KG1 (cell line): ENCODE results near the gene SORD.
"Not testable (repeated sequence)": the region's sequence is repeated elsewhere in the genome, so short reads cannot be mapped to it uniquely, and the experiment has no call there.

ENCODE experiments used
- DNase-seq: peaks from one replicate; lab custom pipeline; 2025; lab: John Stamatoyannopoulos, UW

SORD gene

DNA sequence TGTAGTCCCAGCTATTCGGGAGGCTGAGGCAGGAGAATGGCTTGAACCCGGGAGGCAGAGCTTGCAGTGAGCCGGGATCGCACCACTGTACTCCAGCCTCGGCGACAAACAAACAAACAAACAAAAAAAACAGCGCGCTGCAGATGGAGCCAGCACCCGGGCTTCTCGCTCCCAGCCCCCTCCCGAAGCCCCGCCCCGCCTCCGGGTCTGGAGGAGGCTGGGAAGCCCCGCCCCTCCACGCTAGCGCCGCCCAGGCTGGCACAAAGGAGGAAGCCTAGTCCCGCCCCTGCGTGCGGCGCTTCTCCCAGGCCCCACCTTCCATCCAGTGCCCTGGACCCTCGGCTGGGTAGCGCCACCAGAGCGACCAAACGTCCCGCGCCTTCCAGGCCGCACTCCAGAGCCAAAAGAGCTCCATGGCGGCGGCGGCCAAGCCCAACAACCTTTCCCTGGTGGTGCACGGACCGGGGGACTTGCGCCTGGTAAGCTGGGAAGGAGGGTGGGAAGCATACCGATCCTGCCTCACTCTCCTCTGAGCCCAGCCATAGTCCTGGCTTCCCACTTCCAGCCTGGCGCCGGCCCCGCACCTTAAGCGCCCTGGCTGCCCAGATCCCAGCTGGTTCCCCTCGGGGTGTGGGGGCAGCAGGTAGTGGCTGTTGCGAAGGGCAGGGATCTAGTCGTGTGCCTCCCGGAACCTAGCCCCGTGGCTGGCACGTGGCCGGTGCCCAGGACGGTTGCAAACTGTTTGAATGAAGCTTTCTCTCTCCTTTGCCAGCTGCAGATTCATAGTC lies at the start of gene SORD:
SORD (plus strand) TSS at position 325 of the 788 bp plus-strand sequence; CDS start at position 414, 89 bp downstream.
- DNase-seq = peak; percentile 79

GRCh38 chr15:44976183-44976582 lies 46.8 kb upstream of the SORD start:
- DNase-seq = not testable (repeated sequence)

- not testable (repeated sequence) for DNase-seq
Measured at GRCh38 chr15:44977781-44978180, 45.2 kb upstream of the SORD start.

DNA sequence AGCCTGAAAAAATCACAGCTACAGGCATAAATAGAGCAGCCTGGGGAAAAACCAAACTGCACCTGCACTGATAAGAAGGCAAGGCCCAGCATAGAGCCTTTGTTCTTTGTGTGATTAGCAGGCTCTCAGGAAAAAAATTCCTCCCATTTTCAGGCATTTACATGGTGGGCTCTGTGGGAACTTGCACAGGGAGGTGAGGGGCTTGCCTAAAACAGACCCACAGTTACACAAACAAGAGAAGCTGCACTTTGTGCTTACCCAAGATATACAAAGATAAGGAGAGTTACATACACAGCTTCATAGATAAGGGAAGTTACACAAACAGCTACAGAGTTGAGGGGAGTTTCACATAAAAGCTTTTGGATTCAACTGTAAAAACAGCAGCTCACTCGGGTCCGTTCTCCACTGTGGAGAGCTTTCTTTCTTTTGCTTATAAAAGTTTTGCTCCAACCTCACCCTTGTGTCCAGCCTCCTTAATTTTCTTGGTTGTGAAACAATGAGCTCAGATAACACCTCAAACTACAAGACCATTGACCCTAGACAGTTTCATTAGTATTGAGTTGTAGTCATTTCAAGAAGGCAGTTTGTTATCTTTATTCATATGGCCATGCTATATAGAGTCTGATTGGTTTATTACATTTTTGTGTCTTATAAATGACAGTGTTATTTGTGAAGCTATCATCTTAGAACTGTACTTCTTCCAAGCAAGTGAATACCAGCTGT lies 43.2 kb upstream of the SORD start:
- DNase-seq = not testable (repeated sequence)

DNA sequence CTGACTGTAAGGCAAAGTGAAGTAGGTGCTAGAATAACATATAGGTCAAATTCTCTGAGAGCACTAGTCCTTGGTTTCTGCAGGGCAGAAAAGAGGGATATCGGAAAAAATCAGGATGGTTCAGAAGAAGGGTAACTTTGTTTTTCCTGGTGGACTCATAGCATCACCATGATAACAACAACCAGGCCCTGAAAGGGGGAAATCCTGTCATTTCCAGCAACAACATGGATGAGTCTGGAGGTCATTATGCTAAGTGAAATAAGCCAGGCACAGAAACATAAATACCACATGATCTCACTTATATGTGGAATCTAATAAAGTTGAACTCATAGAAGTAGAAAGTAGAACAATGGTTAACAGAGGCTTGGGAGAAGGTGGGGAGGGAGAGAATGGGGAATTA lies 38.9 kb upstream of the SORD start:
- DNase-seq = not testable (repeated sequence)

- DNase-seq = not testable (repeated sequence)
Measured at GRCh38 chr15:44986346-44987055, 36.5 kb upstream of the SORD start.

GRCh38 chr15:44987711-44988110 lies 35.3 kb upstream of the SORD start:
- not testable (repeated sequence) for DNase-seq

DNA sequence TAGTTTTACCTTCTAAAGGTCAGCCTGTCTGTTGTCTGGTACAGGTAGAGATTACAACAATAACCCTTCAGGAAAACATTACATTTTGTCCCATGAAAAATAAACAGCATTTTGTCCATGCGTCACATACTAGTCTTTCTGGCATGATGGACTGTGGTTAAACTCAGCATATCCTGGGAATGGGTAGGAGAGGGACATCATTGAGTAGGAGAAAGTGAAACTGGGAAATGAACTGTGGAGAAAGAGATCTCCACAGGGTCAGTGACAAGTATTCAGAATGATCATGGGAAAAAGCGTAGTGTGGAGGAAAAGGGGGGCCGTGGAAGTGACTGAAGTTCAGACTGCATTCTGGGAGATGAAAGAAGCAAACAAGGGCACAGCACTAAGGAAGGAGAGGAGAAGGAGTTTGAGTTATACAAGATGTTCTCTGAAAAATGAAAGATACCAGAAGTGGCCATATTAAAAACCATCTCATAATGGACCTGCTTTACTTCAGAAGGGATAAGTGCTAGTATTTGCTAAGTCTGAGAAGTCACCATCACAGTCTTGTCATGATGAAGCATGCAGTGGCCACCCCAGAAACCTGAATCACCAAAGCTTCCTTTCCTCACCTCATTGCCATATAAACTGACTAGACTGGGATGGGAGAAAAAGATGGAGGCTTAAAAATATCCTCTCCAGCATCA lies 34.7 kb upstream of the SORD start:
- not testable (repeated sequence) for DNase-seq

- not testable (repeated sequence) for DNase-seq
Measured at GRCh38 chr15:44988870-44989219, 34.1 kb upstream of the SORD start.

DNA sequence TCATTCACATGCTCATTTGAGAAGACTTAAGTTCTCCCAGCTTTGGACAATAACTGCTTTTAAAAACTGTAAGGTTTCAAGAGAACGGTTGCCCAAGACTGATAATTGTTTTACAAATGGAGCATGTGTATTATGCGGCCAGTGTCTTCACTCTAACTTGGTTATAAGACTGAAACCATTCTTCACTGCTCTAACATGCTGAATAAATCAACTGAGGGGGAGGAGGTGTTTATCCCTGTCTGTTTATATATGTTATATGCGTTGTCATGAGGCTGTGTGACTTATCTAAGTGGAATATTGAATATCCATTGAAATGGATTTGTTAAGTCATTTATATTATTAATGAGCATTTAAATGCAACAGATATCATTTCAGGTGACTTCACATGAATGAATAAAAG lies 25.4 kb upstream of the SORD start:
- DNase-seq = not testable (repeated sequence)

DNA sequence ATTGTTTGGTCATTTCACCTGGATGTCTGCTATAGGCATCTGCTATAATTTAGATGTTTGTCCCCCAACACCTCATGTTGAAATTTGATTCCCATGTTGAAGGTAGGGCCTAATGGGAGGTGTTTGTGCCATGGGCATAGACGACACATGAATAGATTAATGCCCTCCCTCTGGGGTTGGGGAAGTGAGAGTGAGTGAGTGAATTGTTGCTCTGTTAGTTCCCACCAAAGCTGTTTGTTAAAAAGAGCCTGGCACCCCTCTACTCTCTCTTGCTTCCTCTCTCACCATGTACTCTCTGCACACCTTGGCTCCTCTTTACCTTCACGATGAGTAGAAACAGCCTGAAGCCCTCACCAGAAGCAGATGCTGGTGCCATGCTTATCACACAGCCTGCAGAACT lies 23.9 kb upstream of the SORD start:
- DNase-seq = no peak

GRCh38 chr15:45001180-45001579 lies 21.8 kb upstream of the SORD start:
- not testable (repeated sequence) for DNase-seq

DNA sequence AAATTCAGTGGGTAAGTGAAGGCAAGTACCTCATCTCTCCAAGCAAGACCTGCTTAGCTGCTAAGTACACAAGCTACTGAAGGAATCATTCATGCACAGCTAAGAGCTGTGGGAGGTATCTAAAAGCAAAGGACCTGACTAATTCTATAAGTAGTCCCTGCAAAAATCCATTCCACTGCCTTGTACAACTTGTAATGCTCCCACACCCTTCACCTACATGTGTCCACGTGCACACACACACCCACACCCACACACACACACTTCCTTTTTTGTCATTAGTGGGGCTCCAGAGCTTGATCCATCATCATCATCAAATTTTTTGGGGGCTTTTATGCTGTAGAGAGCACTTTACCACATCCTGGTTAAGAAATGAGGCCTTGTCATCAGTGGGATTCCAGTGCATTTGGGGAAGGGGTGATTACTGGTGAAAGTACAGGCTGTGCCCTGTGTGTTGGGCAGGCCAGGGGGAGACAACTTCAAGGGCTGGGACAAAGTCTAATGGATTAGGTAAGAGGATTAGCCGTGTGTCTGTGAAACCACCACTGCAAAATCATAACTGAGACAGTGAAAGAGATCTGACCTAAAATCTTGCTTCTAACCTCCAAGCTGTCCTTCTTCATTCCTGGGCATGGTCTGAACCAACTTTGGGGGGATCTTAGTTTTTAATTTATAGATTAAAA lies 19.1 kb upstream of the SORD start:
- not testable (repeated sequence) for DNase-seq

DNA sequence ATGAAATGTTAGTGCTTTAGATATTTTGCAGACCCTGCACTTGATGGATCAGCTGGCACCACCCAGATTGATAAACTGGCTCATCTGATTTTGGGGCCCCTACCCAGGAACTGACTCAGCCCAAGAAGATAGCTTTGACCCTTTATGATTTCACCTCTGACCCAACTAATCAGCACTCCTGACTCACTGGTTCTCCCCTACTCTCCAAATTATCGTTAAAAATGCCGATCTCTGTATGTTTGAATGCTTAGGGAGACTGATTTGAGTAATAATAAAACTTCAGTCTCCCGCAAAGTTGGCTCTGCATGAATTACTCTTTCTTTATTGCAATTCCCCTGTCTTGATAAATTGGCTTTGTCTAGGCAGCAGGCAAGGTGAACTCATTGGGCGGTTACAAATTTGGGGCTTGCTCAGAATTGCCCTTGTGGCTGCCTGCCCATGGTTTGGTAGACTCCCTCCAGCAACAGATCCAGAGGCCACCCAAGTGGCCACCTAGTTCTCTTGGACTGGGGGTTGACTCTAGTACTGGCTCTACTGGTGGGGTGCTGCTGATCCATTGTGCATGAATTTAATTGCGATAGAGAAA lies 18.3 kb upstream of the SORD start:
- not testable (repeated sequence) for DNase-seq

- no peak for DNase-seq
Measured at GRCh38 chr15:45009046-45009445, 13.9 kb upstream of the SORD start.

DNA sequence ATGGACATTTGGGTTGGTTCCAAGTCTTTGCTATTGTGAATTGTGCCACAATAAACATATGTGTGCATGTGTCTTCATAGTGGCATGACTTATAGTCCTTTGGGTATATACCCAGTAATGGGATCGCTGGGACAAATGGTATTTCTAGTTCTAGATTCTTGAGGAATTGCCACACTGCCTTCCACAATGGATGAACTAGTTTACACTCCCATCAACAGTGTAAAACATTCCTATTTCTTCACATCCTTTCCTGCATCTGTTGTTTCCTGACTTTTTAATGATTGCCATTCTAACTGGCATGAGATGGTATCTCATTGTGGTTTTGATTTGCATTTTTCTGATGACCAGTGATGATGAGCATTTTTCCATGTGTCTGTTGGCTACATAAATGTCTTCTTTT lies 7.9 kb upstream of the SORD start:
- not testable (repeated sequence) for DNase-seq

GRCh38 chr15:45020222-45020900 lies 2.6 kb upstream of the SORD start:
- DNase-seq = not testable (repeated sequence)

- not testable (repeated sequence) for DNase-seq
Measured at GRCh38 chr15:45020901-45021259, 2.1 kb upstream of the SORD start.

GRCh38 chr15:45021348-45021747 lies 1.6 kb upstream of the SORD start:
- DNase-seq = no peak

GRCh38 chr15:45023659-45024225 lies 747 bp downstream of the SORD start:
- no peak for DNase-seq
